ENCODE results near the gene IL12A.
A peak's percentile ranks its signal among the peaks of the same experiment; 100 is the strongest.

IL12A gene

GRCh38 chr3:159988617-159989271 is at the start of gene IL12A:
Gene IL12A, plus strand, starts transcription at chr3:159988835.
- DNase-seq (ENCODE audit: low read depth, low spot score): peak; percentile 73
- peak within 1 kb of the TSS; percentile 58 for H3K4me3 ChIP-seq (ENCODE audit: low read depth, low read length)
- in situ Hi-C loops (cut with HindIII; ENCODE audit: low sequenced_read_pairs): no loop called here
- peak; percentile 96 for TF ChIP-seq CTCF (IDR thresholded peaks at IDR 0.05; ENCODE audit: low read depth, low read length)

- in situ Hi-C loops (cut with HindIII; ENCODE audit: low sequenced_read_pairs): no loop called here
- TF ChIP-seq CTCF (IDR thresholded peaks at IDR 0.05; ENCODE audit: low read depth, low read length): no peak
- DNase-seq (ENCODE audit: low read depth, low spot score): no peak
- no peak overlapping the region for H3K4me3 ChIP-seq (ENCODE audit: low read depth, low read length)
Measured at GRCh38 chr3:159941038-159942000, 47.3 kb upstream of the IL12A start.

GRCh38 chr3:159944781-159945180 is 43.9 kb upstream of the IL12A start:
- no peak for TF ChIP-seq CTCF (IDR thresholded peaks at IDR 0.05; ENCODE audit: low read depth, low read length)
- DNase-seq (ENCODE audit: low read depth, low spot score): no peak
- in situ Hi-C loops (cut with HindIII; ENCODE audit: low sequenced_read_pairs): no loop called here
- no peak overlapping the region for H3K4me3 ChIP-seq (ENCODE audit: low read depth, low read length)

- no peak for DNase-seq (ENCODE audit: low read depth, low spot score)
- no peak for TF ChIP-seq CTCF (IDR thresholded peaks at IDR 0.05; ENCODE audit: low read depth, low read length)
- no peak overlapping the region for H3K4me3 ChIP-seq (ENCODE audit: low read depth, low read length)
- in situ Hi-C loops (cut with HindIII; ENCODE audit: low sequenced_read_pairs): no loop called here
Measured at GRCh38 chr3:159945930-159946329, 42.7 kb upstream of the IL12A start.

- in situ Hi-C loops (cut with HindIII; ENCODE audit: low sequenced_read_pairs): no loop called here
- TF ChIP-seq CTCF (IDR thresholded peaks at IDR 0.05; ENCODE audit: low read depth, low read length): no peak
- no peak overlapping the region for H3K4me3 ChIP-seq (ENCODE audit: low read depth, low read length)
- DNase-seq (ENCODE audit: low read depth, low spot score): peak; percentile 62
Measured at GRCh38 chr3:159947220-159947619, 41.4 kb upstream of the IL12A start.

- in situ Hi-C loops (cut with HindIII; ENCODE audit: low sequenced_read_pairs): no loop called here
Measured at GRCh38 chr3:159948429-159949144, 40.0 kb upstream of the IL12A start.

More at GRCh38 chr3:159948429-159949144, 40.0 kb upstream of the IL12A start:
- TF ChIP-seq CTCF (IDR thresholded peaks at IDR 0.05; ENCODE audit: low read depth, low read length): no peak
- no peak for DNase-seq (ENCODE audit: low read depth, low spot score)
- no peak overlapping the region for H3K4me3 ChIP-seq (ENCODE audit: low read depth, low read length)
